Measurements from ENCODE around the gene SPRED1. TPM values are rescaled to one million over a fixed set of nuclear protein-coding genes. Genes with fewer than 3 reads are reported as not detected.

Gene SPRED1
- total RNA-seq, 1 donor from 2014 or later: 33.7 TPM

GRCh38 chr15:38247336-38247735 lies 5.3 kb upstream of the SPRED1 start:
- Mint-ChIP-seq H3K36me3 (ENCODE audit: unreplicated experiment) (no peaks in the 10 kb centered on the region), H3K4me3 (ENCODE audit: unreplicated experiment) (no peak overlapping the region), H3K27ac (ENCODE audit: unreplicated experiment) (no peak overlapping the region), H3K27me3 (ENCODE audit: unreplicated experiment) (no peaks in the 10 kb centered on the region), H3K9me3 (ENCODE audit: unreplicated experiment) (no peaks in the 10 kb centered on the region), H3K4me1 (ENCODE audit: unreplicated experiment) (peaks cover 15% of the 10 kb centered on the region)
- TF ChIP-seq CTCF (IDR thresholded peaks at IDR 0.05): no peak
- DNase-seq (ENCODE audit: extremely low spot score, unreplicated experiment): no peak

- peaks cover 48% of the 10 kb centered on the region for H3K4me1 Mint-ChIP-seq (ENCODE audit: unreplicated experiment)
These were observed 730 bp downstream of the SPRED1 start for GRCh38 chr15:38253351-38253781.

GRCh38 chr15:38254051-38254883 lies 1.6 kb downstream of the SPRED1 start:
- H3K9me3 Mint-ChIP-seq (ENCODE audit: unreplicated experiment): no peaks in the 10 kb centered on the region
- no peak for TF ChIP-seq CTCF (IDR thresholded peaks at IDR 0.05)
- no peak for DNase-seq (ENCODE audit: extremely low spot score, unreplicated experiment)
- H3K27me3 Mint-ChIP-seq (ENCODE audit: unreplicated experiment): no peaks in the 10 kb centered on the region
- peak overlapping the region; percentile 88 for H3K27ac Mint-ChIP-seq (ENCODE audit: unreplicated experiment)
- H3K4me1 Mint-ChIP-seq (ENCODE audit: unreplicated experiment): peaks cover 56% of the 10 kb centered on the region
- peak overlapping the region; percentile 93 for H3K4me3 Mint-ChIP-seq (ENCODE audit: unreplicated experiment)
- H3K36me3 Mint-ChIP-seq (ENCODE audit: unreplicated experiment): no peaks in the 10 kb centered on the region

More at GRCh38 chr15:38253351-38253781, 730 bp downstream of the SPRED1 start:
- Mint-ChIP-seq H3K27ac (ENCODE audit: unreplicated experiment) (peak overlapping the region; percentile 88), H3K9me3 (ENCODE audit: unreplicated experiment) (no peaks in the 10 kb centered on the region), H3K36me3 (ENCODE audit: unreplicated experiment) (no peaks in the 10 kb centered on the region), H3K27me3 (ENCODE audit: unreplicated experiment) (no peaks in the 10 kb centered on the region), H3K4me3 (ENCODE audit: unreplicated experiment) (peak overlapping the region; percentile 93)
- no peak for TF ChIP-seq CTCF (IDR thresholded peaks at IDR 0.05)
- DNase-seq (ENCODE audit: extremely low spot score, unreplicated experiment): no peak

GRCh38 chr15:38255690-38256089 lies 3.1 kb downstream of the SPRED1 start:
- no peak for TF ChIP-seq CTCF (IDR thresholded peaks at IDR 0.05)
- Mint-ChIP-seq H3K4me1 (ENCODE audit: unreplicated experiment) (peaks cover 59% of the 10 kb centered on the region), H3K4me3 (ENCODE audit: unreplicated experiment) (peak overlapping the region; percentile 93), H3K9me3 (ENCODE audit: unreplicated experiment) (no peaks in the 10 kb centered on the region), H3K27me3 (ENCODE audit: unreplicated experiment) (no peaks in the 10 kb centered on the region), H3K27ac (ENCODE audit: unreplicated experiment) (peak overlapping the region; percentile 88), H3K36me3 (ENCODE audit: unreplicated experiment) (no peaks in the 10 kb centered on the region)
- no peak for DNase-seq (ENCODE audit: extremely low spot score, unreplicated experiment)

- H3K4me3 Mint-ChIP-seq (ENCODE audit: unreplicated experiment): peak overlapping the region; percentile 41
- H3K36me3 Mint-ChIP-seq (ENCODE audit: unreplicated experiment): no peaks in the 10 kb centered on the region
- TF ChIP-seq CTCF (IDR thresholded peaks at IDR 0.05): no peak
- no peaks in the 10 kb centered on the region for H3K27me3 Mint-ChIP-seq (ENCODE audit: unreplicated experiment)
- DNase-seq (ENCODE audit: extremely low spot score, unreplicated experiment): no peak
- peaks cover 60% of the 10 kb centered on the region for H3K4me1 Mint-ChIP-seq (ENCODE audit: unreplicated experiment)
- H3K9me3 Mint-ChIP-seq (ENCODE audit: unreplicated experiment): no peaks in the 10 kb centered on the region
- peak overlapping the region; percentile 88 for H3K27ac Mint-ChIP-seq (ENCODE audit: unreplicated experiment)
These were observed 5.0 kb downstream of the SPRED1 start for GRCh38 chr15:38257676-38258075.

All from osteocyte (in vitro differentiated cells).